Chondrocyte (in vitro differentiated cells): ENCODE results near the gene PJA2. TPM values are rescaled to one million over a fixed set of nuclear protein-coding genes. Genes with fewer than 3 reads are reported as not detected.

ENCODE experiments used
- DNase-seq: peaks from one replicate; pipeline ENCODE4 v3.0.0; 2021; ENCODE audit warnings: mixed read lengths, low spot score
- H3K27ac Mint-ChIP-seq: one replicate; pipeline ENCODE4 v1.8.0; 2021; ENCODE audit warnings: mild to moderate bottlenecking, moderate library complexity, mixed read lengths; ENCODE audit not compliant: unreplicated experiment
- H3K27me3 Mint-ChIP-seq: 2 replicates; pipeline ENCODE4 v1.8.0; 2021; ENCODE audit warnings: low read depth, mixed read lengths
- H3K36me3 Mint-ChIP-seq: 2 replicates; pipeline ENCODE4 v1.8.0; 2021; ENCODE audit warnings: low read depth, mixed read lengths
- H3K4me1 Mint-ChIP-seq: 2 replicates; pipeline ENCODE4 v1.8.0; 2021; ENCODE audit warnings: low read depth, mild to moderate bottlenecking, mixed read lengths
- H3K4me3 Mint-ChIP-seq: one replicate; pipeline ENCODE4 v1.8.0; 2021; ENCODE audit warnings: mild to moderate bottlenecking, moderate library complexity, mixed read lengths; ENCODE audit not compliant: unreplicated experiment
- H3K9me3 Mint-ChIP-seq: 2 replicates; pipeline ENCODE4 v1.8.0; 2021; ENCODE audit warnings: low read depth, mixed read lengths
- CTCF ChIP-seq: fragments of 200-600 bp; sonication (generic); IDR thresholded peaks from 2 replicates; pipeline ENCODE4 v1.5.0; 2021; ENCODE audit warnings: antibody characterized with exemption, mild to moderate bottlenecking, moderate library complexity
- total RNA-seq: library from RNA; stranded (reverse); gene quantifications from 3 replicates; pipeline ENCODE4 v1.2.1, GENCODE V29; 2021

The PJA2 gene
- total RNA-seq, 1 donor from 2014 or later: 110 TPM

GRCh38 chr5:109325456-109325855 is 84.3 kb downstream of the PJA2 start:
- Mint-ChIP-seq H3K4me1 (peaks cover 21% of the 10 kb centered on the region), H3K27me3 (no peaks in the 10 kb centered on the region), H3K9me3 (no peaks in the 10 kb centered on the region), H3K4me3 (no peak overlapping the region), H3K27ac (no peak overlapping the region), H3K36me3 (peaks cover 15% of the 10 kb centered on the region)
- no peak for TF ChIP-seq CTCF
- no peak for DNase-seq

- H3K4me3 Mint-ChIP-seq: no peak overlapping the region
- no peak for TF ChIP-seq CTCF
- no peaks in the 10 kb centered on the region for H3K27me3 Mint-ChIP-seq
- no peak overlapping the region for H3K27ac Mint-ChIP-seq
- H3K36me3 Mint-ChIP-seq: peaks cover 19% of the 10 kb centered on the region
- H3K4me1 Mint-ChIP-seq: peaks cover 21% of the 10 kb centered on the region
- no peaks in the 10 kb centered on the region for H3K9me3 Mint-ChIP-seq
- DNase-seq: no peak
These were observed 84.8 kb downstream of the PJA2 start for GRCh38 chr5:109324931-109325330.

- no peak for DNase-seq
- H3K36me3 Mint-ChIP-seq: peaks cover 19% of the 10 kb centered on the region
- H3K27me3 Mint-ChIP-seq: no peaks in the 10 kb centered on the region
- TF ChIP-seq CTCF: no peak
- H3K4me1 Mint-ChIP-seq: peaks cover 21% of the 10 kb centered on the region
- H3K9me3 Mint-ChIP-seq: no peaks in the 10 kb centered on the region
- H3K27ac Mint-ChIP-seq: no peak overlapping the region
- H3K4me3 Mint-ChIP-seq: no peak overlapping the region
These were observed 85.4 kb downstream of the PJA2 start for GRCh38 chr5:109324351-109324750.

- peaks cover 16% of the 10 kb centered on the region for H3K36me3 Mint-ChIP-seq
- H3K4me1 Mint-ChIP-seq: peaks cover 21% of the 10 kb centered on the region
- no peak for DNase-seq
- H3K4me3 Mint-ChIP-seq: no peak overlapping the region
- no peak for TF ChIP-seq CTCF
- H3K9me3 Mint-ChIP-seq: no peaks in the 10 kb centered on the region
- no peaks in the 10 kb centered on the region for H3K27me3 Mint-ChIP-seq
- H3K27ac Mint-ChIP-seq: no peak overlapping the region
These were observed 87.1 kb downstream of the PJA2 start for GRCh38 chr5:109322694-109323093.

- Mint-ChIP-seq H3K36me3 (peaks cover 10% of the 10 kb centered on the region), H3K4me1 (peaks cover 23% of the 10 kb centered on the region), H3K27ac (no peak overlapping the region), H3K9me3 (no peaks in the 10 kb centered on the region), H3K4me3 (no peak overlapping the region), H3K27me3 (no peaks in the 10 kb centered on the region)
- no peak for TF ChIP-seq CTCF
- no peak for DNase-seq
These were observed 90.4 kb downstream of the PJA2 start for GRCh38 chr5:109319351-109319750.
